Mesendoderm (in vitro differentiated cells): Measurements from ENCODE around the gene PER3.

ENCODE experiments used
- DNase-seq: peaks from one replicate; pipeline ENCODE4 v3.0.0; 2013
- H2AK5ac ChIP-seq: 2 replicates; pipeline ENCODE4 v1.6.1; 2013; ENCODE audit warnings: low read length, inconsistent platforms
- H2BK120ac ChIP-seq: 2 replicates; pipeline ENCODE4 v1.6.1; 2013; ENCODE audit warnings: low read depth, mild to moderate bottlenecking, low read length, moderate library complexity, mixed read lengths
- H2BK15ac ChIP-seq: replicated peaks from 2 replicates; pipeline ENCODE4 v1.6.1; 2013; ENCODE audit warnings: low read depth, mild to moderate bottlenecking, moderate library complexity
- H2BK5ac ChIP-seq: 2 replicates; pipeline ENCODE4 v1.6.1; 2013; ENCODE audit warnings: low read length, inconsistent platforms
- H3K18ac ChIP-seq: 2 replicates; pipeline ENCODE4 v1.6.1; 2013; ENCODE audit warnings: mild to moderate bottlenecking, low read length, mixed read lengths
- H3K23ac ChIP-seq: one replicate; pipeline ENCODE4 v1.6.1; 2013; ENCODE audit warnings: low read length
- H3K27ac ChIP-seq: 2 replicates; pipeline ENCODE4 v1.5.1; 2013; ENCODE audit warnings: low read depth, mild to moderate bottlenecking, inconsistent platforms, low read length, moderate library complexity
- H3K27me3 ChIP-seq: 2 replicates; pipeline ENCODE4 v1.6.1; 2013; ENCODE audit warnings: low read length, control low read depth, mild to moderate bottlenecking, inconsistent platforms; ENCODE audit not compliant: insufficient read depth, poor library complexity
- H3K36me3 ChIP-seq: 2 replicates; pipeline ENCODE4 v1.6.1; 2013; ENCODE audit warnings: low read length, inconsistent platforms; ENCODE audit not compliant: control insufficient read depth, insufficient read depth
- H3K4ac ChIP-seq: one replicate; pipeline ENCODE4 v1.6.1; 2013; ENCODE audit warnings: low read depth, mild to moderate bottlenecking, low read length, moderate library complexity
- H3K4me1 ChIP-seq: 2 replicates; pipeline ENCODE4 v1.6.1; 2013; ENCODE audit warnings: low read depth, low read length, inconsistent platforms; ENCODE audit not compliant: control insufficient read depth
- H3K4me2 ChIP-seq: 2 replicates; pipeline ENCODE4 v1.6.1; 2013; ENCODE audit warnings: low read length
- H3K4me3 ChIP-seq: 2 replicates; pipeline ENCODE4 v1.5.1; 2013; ENCODE audit warnings: mild to moderate bottlenecking, low read length
- H3K56ac ChIP-seq: one replicate; pipeline ENCODE4 v1.6.1; 2013; ENCODE audit warnings: low read length
- H3K79me1 ChIP-seq: 2 replicates; pipeline ENCODE4 v1.6.1; 2013; ENCODE audit warnings: low read length, inconsistent platforms
- H3K79me2 ChIP-seq: 2 replicates; pipeline ENCODE4 v1.6.1; 2013; ENCODE audit warnings: mild to moderate bottlenecking, low read length; ENCODE audit not compliant: control insufficient read depth, insufficient read depth
- H3K9ac ChIP-seq: 2 replicates; pipeline ENCODE4 v1.6.1; 2013; ENCODE audit warnings: low read length, inconsistent platforms
- H4K5ac ChIP-seq: one replicate; pipeline ENCODE4 v1.6.1; 2013; ENCODE audit warnings: low read length
- H4K8ac ChIP-seq: one replicate; pipeline ENCODE4 v1.6.1; 2013; ENCODE audit warnings: low read depth, mild to moderate bottlenecking, control low read depth, low read length, moderate library complexity
- WGBS: extraction: QIAGEN DNeasy Blood & Tissue Kit; methylation state at CpG from one replicate; pipeline ENCODE4 v1.1.7; 2013; ENCODE audit warnings: low lambda C conversion rate, missing lambda C conversion rate; ENCODE audit not compliant: insufficient coverage; ENCODE audit errors: extremely low coverage; 5-methylcytosine and 5-hydroxymethylcytosine counted together

PER3 gene

GRCh38 chr1:7781501-7781900 lies 2.6 kb upstream of the PER3 start:
- H3K36me3 ChIP-seq = peaks cover 2% of the 10 kb centered on the region
- no peak overlapping the region for H3K27ac ChIP-seq
- H3K23ac ChIP-seq = no peak overlapping the region
- no peak overlapping the region for H2BK120ac ChIP-seq
- DNase-seq = no peak
- H4K5ac ChIP-seq = no peak overlapping the region
- H2AK5ac ChIP-seq = no peak overlapping the region
- H4K8ac ChIP-seq = no peak overlapping the region
- H3K9ac ChIP-seq = no peak overlapping the region
- no peak overlapping the region for H3K4ac ChIP-seq
- peaks cover 3% of the 10 kb centered on the region for H3K27me3 ChIP-seq
- no peak overlapping the region for H2BK15ac ChIP-seq
- no peak overlapping the region for H3K4me3 ChIP-seq
- no CpG with 5 or more reads among the region's 7 CpGs for WGBS
- H3K56ac ChIP-seq = no peak overlapping the region
- no peak overlapping the region for H3K18ac ChIP-seq
- no peak overlapping the region for H2BK5ac ChIP-seq
- H3K79me1 ChIP-seq = no peaks in the 10 kb centered on the region
- no peak overlapping the region for H3K4me2 ChIP-seq
- no peaks in the 10 kb centered on the region for H3K4me1 ChIP-seq
- no peaks in the 10 kb centered on the region for H3K79me2 ChIP-seq

- Histone ChIP-seq H4K5ac (no peak overlapping the region), H2BK5ac (no peak overlapping the region), H3K27me3 (peaks cover 3% of the 10 kb centered on the region), H3K79me1 (no peaks in the 10 kb centered on the region), H3K27ac (no peak overlapping the region), H3K79me2 (no peaks in the 10 kb centered on the region), H3K36me3 (peaks cover 2% of the 10 kb centered on the region), H2BK120ac (no peak overlapping the region), H3K4me2 (no peak overlapping the region), H3K23ac (no peak overlapping the region), H4K8ac (no peak overlapping the region), H3K4me1 (no peaks in the 10 kb centered on the region), H3K56ac (no peak overlapping the region), H3K18ac (no peak overlapping the region), H3K9ac (no peak overlapping the region), H3K4me3 (no peak overlapping the region), H2AK5ac (no peak overlapping the region), H2BK15ac (no peak overlapping the region), H3K4ac (no peak overlapping the region)
- no CpG with 5 or more reads among the region's 16 CpGs for WGBS
- DNase-seq = no peak
These were observed 2.1 kb upstream of the PER3 start for GRCh38 chr1:7781923-7782495.

GRCh38 chr1:7783178-7783711 lies 846 bp upstream of the PER3 start:
- Histone ChIP-seq H3K56ac (peak overlapping the region; percentile 76), H3K9ac (peak overlapping the region; percentile 63), H2AK5ac (no peak overlapping the region), H3K36me3 (no peaks in the 10 kb centered on the region), H3K4me1 (no peaks in the 10 kb centered on the region), H3K27me3 (peaks cover 3% of the 10 kb centered on the region), H4K5ac (no peak overlapping the region), H3K79me2 (no peaks in the 10 kb centered on the region), H2BK120ac (no peak overlapping the region), H3K4me3 (peak overlapping the region; percentile 36), H4K8ac (peak overlapping the region; percentile 15), H2BK5ac (no peak overlapping the region), H3K18ac (peak overlapping the region; percentile 85), H3K27ac (no peak overlapping the region), H3K23ac (no peak overlapping the region), H3K79me1 (no peaks in the 10 kb centered on the region), H3K4ac (no peak overlapping the region), H2BK15ac (no peak overlapping the region), H3K4me2 (peak overlapping the region; percentile 74)
- no CpG with 5 or more reads among the region's 34 CpGs for WGBS
- DNase-seq = peak; percentile 76

- Histone ChIP-seq H3K18ac (peak overlapping the region; percentile 65), H4K8ac (no peak overlapping the region), H3K56ac (peak overlapping the region; percentile 10), H4K5ac (no peak overlapping the region), H3K4ac (peak overlapping the region; percentile 26), H3K23ac (no peak overlapping the region), H3K9ac (no peak overlapping the region), H3K36me3 (no peaks in the 10 kb centered on the region), H3K4me1 (no peaks in the 10 kb centered on the region), H2AK5ac (no peak overlapping the region), H3K4me3 (no peak overlapping the region), H3K27ac (no peak overlapping the region), H3K4me2 (no peak overlapping the region), H2BK15ac (no peak overlapping the region), H3K79me2 (no peaks in the 10 kb centered on the region), H2BK120ac (no peak overlapping the region), H3K27me3 (peaks cover 3% of the 10 kb centered on the region), H3K79me1 (no peaks in the 10 kb centered on the region), H2BK5ac (no peak overlapping the region)
- no peak for DNase-seq
- no CpG with 5 or more reads among the region's 52 CpGs for WGBS
These were observed 491 bp downstream of the PER3 start for GRCh38 chr1:7784492-7785071.

- no peak overlapping the region for H3K27ac ChIP-seq
- H2AK5ac ChIP-seq = no peak overlapping the region
- H2BK5ac ChIP-seq = no peak overlapping the region
- H3K4me3 ChIP-seq = no peak overlapping the region
- no peak overlapping the region for H3K4me2 ChIP-seq
- H3K23ac ChIP-seq = no peak overlapping the region
- H3K56ac ChIP-seq = no peak overlapping the region
- no peaks in the 10 kb centered on the region for H3K4me1 ChIP-seq
- no peaks in the 10 kb centered on the region for H3K79me2 ChIP-seq
- H3K79me1 ChIP-seq = no peaks in the 10 kb centered on the region
- no peak overlapping the region for H3K9ac ChIP-seq
- no peak overlapping the region for H3K18ac ChIP-seq
- H2BK120ac ChIP-seq = no peak overlapping the region
- H4K5ac ChIP-seq = no peak overlapping the region
- DNase-seq = peak; percentile 36
- no peak overlapping the region for H4K8ac ChIP-seq
- no CpG with 5 or more reads among the region's 7 CpGs for WGBS
- H3K4ac ChIP-seq = no peak overlapping the region
- H3K36me3 ChIP-seq = no peaks in the 10 kb centered on the region
- H2BK15ac ChIP-seq = no peak overlapping the region
- H3K27me3 ChIP-seq = peaks cover 3% of the 10 kb centered on the region
These were observed 1.0 kb downstream of the PER3 start for GRCh38 chr1:7785108-7785507.
